Heart left ventricle (tissue), 13 donors: ENCODE results near the gene SLC18B1.

Experiments used
- POLR2A ChIP-seq, 2 donors: fragments of 450-650 bp; IDR thresholded peaks; one replicate each; pipeline ENCODE4 v1.6.1; 2017; ENCODE audit warnings: antibody characterized with exemption in 2 of 2, mild to moderate bottlenecking in 2 of 2, moderate library complexity in 2 of 2
- TF ChIP-seq, protein P1 (sequence below), 12 donors: fragments of 200-600 bp; sonication (generic) in 4 of 12; IDR thresholded peaks; one replicate each; pipeline versions ENCODE4 v1.5.0 to v1.8.0; 2018 to 2022; ENCODE audit warnings: antibody characterized with exemption in 12 of 12, mild to moderate bottlenecking in 5 of 12
- donor health status: ischemic (EF 13 %, LVEDD 7.1; RV severe dilation, severe dysfunction).
- donor health status: DM: no; HTN: yes; CAD: no.
- donor health status: DM: no; HTN: no; CAD: no.
- donor health status: ischemic (EF 25% LVEDD 6.9; RV normal size, moderate dysfunction).
- donor health status: ischemic (EF 25% LVEDD 5.7; RV mildly dilated, moderate dysfunction).
- donor health status: ischemic (EF 35%, LVEDD 5.7; RV mildly dilated, moderate dysfunction).
- donor health status: nonischemic (EF 11% LVEDD 7.7; RV severe dilation, severe dysfunction).
- donor health status: DM: yes; HTN: yes; CAD: no.
- donor health status: PGD.
- donor health status: ischemic (EF 29% LVEDD 5.4; RV normal size, mild dysfunction).
- donor health status: nonischemic (EF 23%, LVEDD 6.1; RV moderate dilation, normal function).

DNA sequence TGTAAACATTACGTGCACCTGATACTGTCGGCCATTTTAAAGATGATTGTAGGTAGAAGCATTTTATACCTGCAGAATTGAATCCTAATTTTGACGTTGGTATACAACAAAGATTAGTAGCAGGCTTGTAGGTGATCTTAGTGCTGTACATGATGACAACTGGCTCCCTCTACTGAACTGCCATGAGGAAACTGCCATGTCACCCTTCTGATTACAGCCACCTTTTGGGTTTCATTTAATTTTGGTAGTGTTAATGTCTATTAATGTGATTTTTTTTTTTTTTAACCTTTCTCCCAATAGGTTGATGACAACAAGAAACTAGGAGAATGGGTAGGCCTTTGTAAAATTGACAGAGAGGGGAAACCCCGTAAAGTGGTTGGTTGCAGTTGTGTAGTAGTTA lies 18.2 kb upstream of the SLC18B1 start:
- no peak for TF ChIP-seq POLR2A (IDR thresholded peaks at IDR 0.05)
- TF ChIP-seq, protein P1, sequence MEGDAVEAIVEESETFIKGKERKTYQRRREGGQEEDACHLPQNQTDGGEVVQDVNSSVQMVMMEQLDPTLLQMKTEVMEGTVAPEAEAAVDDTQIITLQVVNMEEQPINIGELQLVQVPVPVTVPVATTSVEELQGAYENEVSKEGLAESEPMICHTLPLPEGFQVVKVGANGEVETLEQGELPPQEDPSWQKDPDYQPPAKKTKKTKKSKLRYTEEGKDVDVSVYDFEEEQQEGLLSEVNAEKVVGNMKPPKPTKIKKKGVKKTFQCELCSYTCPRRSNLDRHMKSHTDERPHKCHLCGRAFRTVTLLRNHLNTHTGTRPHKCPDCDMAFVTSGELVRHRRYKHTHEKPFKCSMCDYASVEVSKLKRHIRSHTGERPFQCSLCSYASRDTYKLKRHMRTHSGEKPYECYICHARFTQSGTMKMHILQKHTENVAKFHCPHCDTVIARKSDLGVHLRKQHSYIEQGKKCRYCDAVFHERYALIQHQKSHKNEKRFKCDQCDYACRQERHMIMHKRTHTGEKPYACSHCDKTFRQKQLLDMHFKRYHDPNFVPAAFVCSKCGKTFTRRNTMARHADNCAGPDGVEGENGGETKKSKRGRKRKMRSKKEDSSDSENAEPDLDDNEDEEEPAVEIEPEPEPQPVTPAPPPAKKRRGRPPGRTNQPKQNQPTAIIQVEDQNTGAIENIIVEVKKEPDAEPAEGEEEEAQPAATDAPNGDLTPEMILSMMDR (IDR thresholded peaks at IDR 0.05), result no peak
